Gastroesophageal sphincter (tissue), 3 donors: ENCODE results near the gene SIAH3.

ENCODE experiments used
- CTCF ChIP-seq, 4 experiments: fragments of 200-600 bp in 2 of 4; fragments of 450-650 bp in 2 of 4; sonication (generic) in 1 of 4; IDR thresholded peaks; one replicate each; pipeline ENCODE4 v1.5.1; 2017 to 2019; ENCODE audit warnings: antibody characterized with exemption in 4 of 4, mild to moderate bottlenecking in 2 of 4, moderate library complexity in 2 of 4
- POLR2AphosphoS5 ChIP-seq: sonication (generic); formaldehyde crosslinking; IDR thresholded peaks from one replicate; pipeline ENCODE4 v1.6.1; 2017; ENCODE audit warnings: antibody characterized with exemption

- TF ChIP-seq CTCF (IDR thresholded peaks at IDR 0.05) (no peak), POLR2AphosphoS5 (no peak)
Observed at GRCh38 chr13:45800485-45800884, 51.1 kb downstream of the SIAH3 start.
